ENCODE measurements around the gene AFG3L2.
A peak's percentile ranks its signal among the peaks of the same experiment; 100 is the strongest.

AFG3L2 gene

GRCh38 chr18:12324991-12325725 lies 51.9 kb downstream of the AFG3L2 start:
- DNase-seq (ENCODE audit: low read depth), result no peak

DNA sequence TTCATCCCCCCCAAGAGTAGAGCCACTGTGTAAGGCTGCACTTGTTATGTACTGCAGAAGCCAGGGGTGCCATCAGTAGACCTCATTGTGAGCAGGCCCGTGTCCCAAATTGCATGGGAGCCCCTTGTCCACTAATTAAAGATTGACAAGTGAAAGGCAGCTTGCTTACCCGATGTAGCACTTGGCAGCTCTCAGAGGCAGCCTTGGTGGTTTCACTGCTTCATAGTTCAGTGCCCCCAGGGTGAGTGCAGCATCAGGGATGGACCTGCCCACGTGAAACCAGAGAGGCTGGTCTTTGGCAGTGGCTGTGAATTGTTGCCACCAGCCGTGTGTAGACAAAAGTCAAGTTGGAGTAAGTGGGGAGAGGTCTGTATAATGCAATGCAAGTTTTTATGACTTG lies 55.7 kb downstream of the AFG3L2 start:
- DNase-seq (ENCODE audit: low read depth), result no peak

DNA sequence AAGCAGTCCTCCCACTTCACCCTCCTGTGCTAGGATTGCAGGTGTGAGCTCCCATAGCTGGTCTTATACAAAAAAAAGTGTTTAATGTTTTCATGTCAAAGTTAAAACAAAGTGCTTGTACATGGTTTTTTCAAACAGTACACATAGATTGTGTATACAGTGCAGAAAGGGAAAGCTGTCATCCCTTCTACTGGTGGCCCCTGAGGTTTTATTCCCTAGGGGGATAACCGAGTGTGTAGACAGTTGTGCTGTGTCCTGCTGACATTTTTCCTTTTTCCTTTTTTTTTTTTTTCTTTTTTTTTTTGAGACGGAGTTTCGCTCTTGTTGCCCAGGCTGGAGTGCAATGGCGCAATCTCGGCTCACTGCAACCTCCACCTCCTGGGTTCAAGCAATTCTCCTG lies 58.2 kb downstream of the AFG3L2 start:
- DNase-seq (ENCODE audit: low read depth), result no peak

- DNase-seq (ENCODE audit: low read depth), result no peak
Measured at GRCh38 chr18:12318334-12318697, 58.7 kb downstream of the AFG3L2 start.

DNA sequence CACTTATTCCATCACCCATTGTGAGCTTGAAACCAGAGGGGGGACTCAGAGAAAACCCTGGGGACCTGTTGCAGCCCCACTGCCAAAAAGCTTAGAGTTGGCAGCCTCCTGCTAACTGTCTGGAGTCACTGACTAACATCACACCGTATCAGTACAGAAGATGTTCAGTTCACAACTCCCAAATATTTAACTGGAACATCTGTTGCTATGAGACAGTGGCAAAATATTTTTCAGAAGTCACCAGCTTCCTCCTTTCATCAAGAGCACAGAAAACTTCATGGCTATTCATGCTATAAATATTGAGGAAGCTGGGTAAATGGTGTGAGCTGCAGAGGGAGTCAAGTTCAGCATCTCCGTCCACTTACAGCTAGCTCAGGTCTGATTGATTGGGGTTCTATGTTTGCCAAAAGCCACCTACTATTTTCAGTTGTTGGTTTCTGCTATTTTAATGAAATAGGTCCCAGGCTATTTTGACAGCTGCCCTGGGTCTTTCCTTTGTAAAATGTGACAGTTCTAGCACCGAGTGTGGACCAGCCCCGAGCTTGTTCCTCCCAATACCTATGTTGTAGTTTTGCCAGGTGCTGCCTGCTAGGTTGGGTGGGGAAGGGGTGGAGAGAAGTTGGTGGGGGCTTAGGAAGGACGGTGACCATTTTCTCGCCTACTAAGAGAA lies 59.2 kb downstream of the AFG3L2 start:
- no peak for DNase-seq (ENCODE audit: low read depth)

- no peak for DNase-seq (ENCODE audit: low read depth)
Measured at GRCh38 chr18:12315911-12316310, 61.1 kb downstream of the AFG3L2 start.

DNA sequence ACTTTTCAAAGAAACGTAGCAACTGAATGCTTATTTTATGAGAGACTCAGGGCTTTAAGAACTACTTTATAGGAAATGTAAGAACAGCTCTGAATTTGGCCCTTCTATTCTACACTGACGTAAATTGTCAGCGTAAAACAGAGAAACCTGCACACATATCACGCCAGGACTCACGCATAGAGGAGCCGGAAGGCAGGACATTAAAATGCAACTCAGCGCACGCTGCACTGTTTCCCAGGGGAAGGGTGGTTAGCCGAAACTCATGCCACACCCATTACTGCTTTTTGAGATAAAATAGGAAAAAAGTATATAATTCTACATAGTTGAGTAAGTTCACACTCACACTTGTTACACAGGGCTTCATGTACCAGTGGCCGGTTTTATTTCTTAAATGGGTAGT lies 61.5 kb downstream of the AFG3L2 start:
- DNase-seq (ENCODE audit: low read depth), result no peak

DNA sequence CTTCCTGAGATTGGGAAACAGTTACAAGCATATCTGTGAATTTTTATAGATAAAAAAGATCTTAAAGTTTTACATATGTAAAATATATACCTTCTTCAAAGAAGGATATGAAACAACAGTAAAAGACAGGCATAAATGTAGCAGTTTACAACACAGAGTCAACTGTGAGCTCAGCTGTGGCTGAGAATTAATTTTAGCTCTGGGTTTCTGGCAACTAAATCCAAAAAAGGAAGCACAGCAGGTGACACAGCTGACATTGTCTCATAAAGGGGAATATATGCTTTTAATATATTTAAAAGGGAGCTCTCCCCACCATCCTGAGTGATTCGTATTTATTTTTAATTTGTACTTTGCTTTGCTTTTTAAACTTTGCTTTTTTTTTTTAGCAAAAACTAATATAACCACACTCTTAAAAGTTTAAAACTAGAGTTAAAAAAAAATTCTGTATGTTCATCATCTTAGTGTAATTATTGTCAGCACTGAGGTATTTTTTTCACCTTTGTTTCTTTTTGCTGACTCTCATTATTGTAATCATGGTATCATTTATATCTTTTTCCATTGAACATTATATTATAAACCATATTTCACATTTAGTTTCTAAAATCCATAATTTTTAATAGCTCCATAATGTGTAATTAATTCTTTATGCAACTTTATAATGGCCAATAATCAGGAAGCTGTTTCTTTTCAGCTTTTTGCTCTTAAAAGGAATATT lies 62.3 kb downstream of the AFG3L2 start:
- DNase-seq (ENCODE audit: low read depth), result no peak

- DNase-seq (ENCODE audit: low read depth), result no peak
Measured at GRCh38 chr18:12313530-12314245, 63.3 kb downstream of the AFG3L2 start.

GRCh38 chr18:12312976-12313375 lies 64.1 kb downstream of the AFG3L2 start:
- DNase-seq (ENCODE audit: low read depth), result no peak

DNA sequence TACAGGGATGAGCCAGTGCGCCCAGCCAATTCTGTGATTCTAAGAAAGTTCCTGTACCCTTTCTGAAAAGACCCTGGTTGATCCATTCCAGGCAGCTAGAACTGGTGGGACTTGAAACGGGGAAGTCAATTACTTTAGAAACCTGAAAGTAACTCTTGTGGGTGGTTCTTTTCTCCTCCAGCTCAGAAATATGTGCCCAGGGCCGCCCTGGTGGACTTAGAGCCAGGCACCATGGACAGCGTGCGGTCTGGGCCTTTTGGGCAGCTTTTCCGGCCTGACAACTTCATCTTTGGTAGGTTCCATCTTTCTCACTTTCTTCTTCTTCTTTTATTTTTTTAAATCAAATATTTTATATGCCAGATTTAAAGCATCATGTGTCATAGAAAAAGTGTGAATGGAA lies 66.3 kb downstream of the AFG3L2 start:
- DNase-seq (ENCODE audit: low read depth), result no peak

DNA sequence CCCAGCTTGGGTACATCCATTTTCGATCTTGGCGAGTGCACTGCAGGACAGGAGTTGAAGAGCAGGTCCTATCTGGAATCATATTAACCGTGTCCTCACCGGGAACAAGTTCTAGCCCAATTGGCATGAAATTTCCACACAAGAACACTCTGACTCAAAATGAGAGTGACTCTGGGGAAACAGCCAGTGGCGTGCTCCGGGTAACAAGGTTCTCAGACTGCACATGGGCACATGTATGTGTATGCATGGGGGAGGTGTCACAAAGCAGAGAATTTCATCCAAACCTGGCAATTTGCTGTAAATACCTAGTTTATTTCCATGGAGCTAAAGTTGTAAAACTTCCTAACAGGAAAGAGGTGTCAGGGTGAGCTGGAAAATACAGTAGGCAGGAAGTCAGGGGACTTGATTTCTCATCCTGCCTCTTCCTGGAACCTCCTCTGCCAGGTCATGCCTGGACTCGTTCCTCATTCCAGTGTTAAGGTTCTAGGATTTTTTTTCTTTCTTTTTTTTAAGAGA lies 67.3 kb downstream of the AFG3L2 start:
- no peak for DNase-seq (ENCODE audit: low read depth)

DNA sequence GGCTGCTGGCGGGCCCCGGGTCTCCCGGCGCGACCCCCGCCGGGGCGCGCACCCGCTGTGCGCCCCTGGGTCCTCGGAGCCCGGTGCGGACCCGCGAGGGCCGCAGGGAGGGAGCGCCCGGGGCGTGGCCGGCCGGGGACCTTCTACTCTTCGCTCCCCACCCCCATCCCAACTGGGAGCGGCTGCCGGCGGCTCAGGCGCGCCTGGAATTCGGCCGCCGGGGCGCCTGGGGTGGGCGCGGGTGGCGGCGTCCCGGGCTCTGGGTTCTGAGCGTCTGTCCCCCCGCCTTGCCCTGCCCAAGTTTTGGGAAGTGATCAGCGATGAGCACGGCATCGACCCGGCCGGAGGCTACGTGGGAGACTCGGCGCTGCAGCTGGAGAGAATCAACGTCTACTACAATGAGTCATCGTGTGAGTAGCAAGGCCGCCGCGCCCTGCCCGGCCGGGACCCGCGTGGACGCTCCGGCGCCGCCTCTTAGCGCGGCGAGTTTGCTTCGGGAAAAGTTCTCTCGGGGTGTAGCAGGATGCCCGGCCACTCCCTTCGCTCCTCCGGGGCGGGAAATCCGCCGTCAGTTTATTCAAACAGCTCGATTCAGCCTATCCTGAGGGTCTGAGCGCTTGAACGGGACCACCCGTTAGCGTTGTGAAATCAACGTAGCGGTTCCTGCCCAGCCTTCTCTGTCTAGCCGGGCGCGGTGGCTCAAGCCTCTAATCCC lies 68.5 kb downstream of the AFG3L2 start:
- peak; percentile 46 for DNase-seq (ENCODE audit: low read depth)

DNA sequence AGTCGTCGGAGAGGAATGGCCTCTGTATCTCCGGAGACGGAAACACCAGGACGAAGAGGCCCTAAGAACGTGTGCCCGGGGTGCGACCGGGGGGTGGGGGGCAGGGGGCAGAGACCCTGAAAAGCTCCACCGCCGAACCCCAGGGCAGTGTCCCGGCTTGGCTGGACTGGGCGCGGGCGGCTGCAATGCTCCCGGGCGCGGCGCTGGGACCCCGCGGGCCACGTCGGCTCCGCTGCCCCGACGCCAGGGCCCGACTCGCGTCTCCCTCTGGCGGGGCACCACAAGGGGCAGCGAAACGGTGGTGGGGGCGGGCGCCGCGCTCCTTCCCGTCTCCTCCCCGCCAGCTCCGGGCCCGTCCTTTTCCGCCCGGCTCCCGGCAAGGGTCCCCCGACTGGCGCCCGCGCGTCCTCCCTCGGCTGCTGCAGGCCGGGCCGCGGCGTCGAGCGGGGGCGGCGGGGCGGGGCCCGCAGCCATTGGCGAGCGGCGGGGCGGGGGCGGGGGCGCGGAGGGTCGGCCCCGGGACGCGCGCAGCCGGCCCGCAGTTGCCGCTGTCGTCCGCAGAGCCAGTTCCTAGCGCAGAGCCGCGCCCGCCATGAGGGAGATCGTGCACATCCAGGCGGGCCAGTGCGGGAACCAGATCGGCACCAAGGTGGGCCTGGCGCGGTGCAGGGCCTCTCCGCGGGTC lies 69.2 kb downstream of the AFG3L2 start, which contains the start of gene TUBB6:
Gene TUBB6 (plus strand): TSS at position 541 of the 685 bp plus-strand sequence. CDS start 52 bp downstream, at position 593.
- DNase-seq (ENCODE audit: low read depth), result no peak

DNA sequence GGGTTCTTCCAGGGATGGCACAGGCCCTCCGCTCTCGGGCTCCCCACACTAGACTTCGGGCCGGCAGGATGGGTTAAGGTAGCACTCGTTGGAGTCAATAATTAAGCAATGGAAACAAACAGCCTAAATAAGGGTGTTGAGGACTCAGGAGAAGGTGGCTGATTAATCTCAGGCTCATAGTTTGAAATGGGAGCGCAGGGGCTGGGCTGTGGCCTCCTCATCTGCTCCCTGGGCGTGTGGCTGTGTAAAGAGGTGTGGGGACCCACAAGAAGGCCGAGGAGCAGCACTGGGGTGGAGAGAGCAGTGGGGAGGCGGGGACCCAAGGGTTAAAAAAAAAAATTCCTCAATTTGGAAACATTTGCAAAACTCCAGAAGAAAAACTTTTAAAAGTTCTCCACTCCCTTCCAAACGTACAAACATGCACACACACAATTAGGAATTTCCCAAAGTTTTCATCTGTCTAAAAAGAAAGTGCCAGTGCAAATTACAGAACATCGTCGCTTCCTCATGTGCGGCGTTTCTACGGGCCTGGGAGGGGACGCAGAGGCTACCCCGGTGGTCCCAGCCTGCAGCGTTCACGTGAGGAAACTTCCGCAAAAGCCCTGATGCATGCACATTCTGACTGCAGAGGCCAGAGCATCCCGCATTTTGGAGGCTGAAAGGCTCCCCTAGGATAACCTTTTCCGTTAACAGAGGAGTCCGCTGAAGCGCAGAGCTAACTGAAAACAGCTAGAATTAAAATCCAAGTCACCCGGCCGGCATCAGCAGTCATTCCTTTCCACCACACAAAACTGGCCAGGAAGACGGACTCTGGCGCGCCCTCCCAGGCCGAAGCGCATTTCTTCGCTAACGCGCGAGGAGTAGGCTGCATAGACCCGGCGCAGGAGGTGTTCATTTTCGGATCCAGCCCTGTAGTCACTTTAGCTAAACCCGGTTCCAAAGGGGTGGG lies 70.0 kb downstream of the AFG3L2 start:
- DNase-seq (ENCODE audit: low read depth), result peak; percentile 34

GRCh38 chr18:12305930-12306629 lies 70.9 kb downstream of the AFG3L2 start:
- DNase-seq (ENCODE audit: low read depth), result no peak

DNA sequence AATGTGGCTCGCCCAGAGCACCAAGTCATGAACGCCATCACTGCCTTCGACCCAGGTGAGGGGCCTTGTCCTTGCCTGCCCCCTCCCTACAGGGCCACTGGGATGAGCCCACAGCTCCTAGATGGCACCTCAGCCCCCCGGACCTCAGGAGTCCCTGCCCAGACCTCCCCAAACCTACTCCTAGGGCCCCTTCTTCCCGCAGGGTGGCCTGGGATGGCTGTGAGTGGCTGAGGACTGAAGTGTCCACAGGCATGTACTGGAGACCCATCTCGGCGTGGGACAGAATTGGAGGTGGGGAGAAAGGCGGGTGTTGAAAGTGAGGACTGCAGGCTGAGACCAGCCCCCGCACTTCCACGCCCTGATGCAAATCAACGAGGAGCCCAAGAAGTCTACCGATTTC lies 71.8 kb downstream of the AFG3L2 start:
- DNase-seq (ENCODE audit: low read depth), result no peak

- no peak for DNase-seq (ENCODE audit: low read depth)
Measured at GRCh38 chr18:12304351-12305210, 72.4 kb downstream of the AFG3L2 start.

Measured in non-pigmented ciliary epithelial cell (primary cell).